WTC11 (cell line): ENCODE data around the gene SYN1. TPM values are rescaled to one million over a fixed set of nuclear protein-coding genes. Genes with fewer than 3 reads are reported as not detected.

Experiments
- ATAC-seq: fragments of 200-7000 bp; cut with Tn5 transposase; 2 replicates; pipeline ENCODE4 v1.10.0; 2021; ENCODE audit warnings: mild to moderate bottlenecking, moderate library complexity
- CTCF ChIA-PET: fragments of 300-600 bp; sonication (Branson Sonifier 250); formaldehyde crosslinking; loops from one replicate; lab custom pipeline; 2021; ENCODE audit warnings: antibody characterized with exemption; lab: Charles Lee
- POLR2A ChIA-PET: fragments of 350-600 bp; sonication (Branson Sonifier 250); formaldehyde crosslinking; loops from one replicate; lab custom pipeline; 2021; ENCODE audit warnings: antibody characterized with exemption; lab: Charles Lee
- DNase-seq: peaks from one replicate; pipeline ENCODE4 v3.0.0; 2021; ENCODE audit warnings: low spot score
- H3K27ac Mint-ChIP-seq: 2 replicates; pipeline ENCODE4 v1.8.0; 2021; ENCODE audit warnings: mixed read lengths
- H3K27me3 Mint-ChIP-seq: 2 replicates; pipeline ENCODE4 v1.8.0; 2021; ENCODE audit warnings: low read depth, mild to moderate bottlenecking, moderate library complexity, mixed read lengths
- H3K36me3 Mint-ChIP-seq: 2 replicates; pipeline ENCODE4 v1.8.0; 2021; ENCODE audit warnings: mixed read lengths
- H3K4me1 Mint-ChIP-seq: 2 replicates; pipeline ENCODE4 v1.8.0; 2022; ENCODE audit warnings: mixed read lengths
- H3K4me3 Mint-ChIP-seq: 2 replicates; pipeline ENCODE4 v1.8.0; 2021; ENCODE audit warnings: mild to moderate bottlenecking, moderate library complexity, mixed read lengths
- H3K9me3 Mint-ChIP-seq: 2 replicates; pipeline ENCODE4 v1.8.0; 2021; ENCODE audit warnings: mixed read lengths
- E2F1 ChIP-seq: sonication (generic); formaldehyde crosslinking; IDR thresholded peaks from 2 replicates; pipeline ENCODE4 v1.8.0; 2022; ENCODE audit warnings: mild to moderate bottlenecking, missing genetic modification reagents
- ESRRA ChIP-seq: sonication (generic); formaldehyde crosslinking; IDR thresholded peaks from 2 replicates; pipeline ENCODE4 v1.8.1; 2022; ENCODE audit warnings: mild to moderate bottlenecking, missing genetic modification reagents, borderline replicate concordance
- FOXK1 ChIP-seq: sonication (generic); formaldehyde crosslinking; IDR thresholded peaks from 2 replicates; pipeline ENCODE4 v1.8.0; 2022; ENCODE audit warnings: mild to moderate bottlenecking, moderate library complexity, missing genetic modification reagents
- GTF2I ChIP-seq: fragments of 250-450 bp; sonication (Bioruptor Pico); conservative IDR thresholded peaks from 2 replicates; pipeline ENCODE4 v1.4.0; 2021; ENCODE audit warnings: mild to moderate bottlenecking
- MAX ChIP-seq: sonication (generic); formaldehyde crosslinking; IDR thresholded peaks from 2 replicates; pipeline ENCODE4 v1.8.0; 2022; ENCODE audit warnings: mild to moderate bottlenecking, missing genetic modification reagents
- PRDM15 ChIP-seq: sonication (generic); formaldehyde crosslinking; IDR thresholded peaks from 2 replicates; pipeline ENCODE4 v1.8.0; 2022; ENCODE audit warnings: missing genetic modification reagents
- RORB ChIP-seq: fragments of 250-450 bp; sonication (Bioruptor Pico); IDR thresholded peaks from 2 replicates; pipeline ENCODE4 v1.9.0; 2021; ENCODE audit warnings: mild to moderate bottlenecking
- ZNF232 ChIP-seq: sonication (generic); formaldehyde crosslinking; IDR thresholded peaks from 2 replicates; pipeline ENCODE4 v1.8.0; 2022; ENCODE audit warnings: mild to moderate bottlenecking, missing genetic modification reagents
- ZNF532 ChIP-seq: fragments of 250-450 bp; sonication (Bioruptor Pico); IDR thresholded peaks from 2 replicates; pipeline ENCODE4 v1.9.0; 2021; ENCODE audit warnings: mild to moderate bottlenecking, borderline replicate concordance
- ZNF671 ChIP-seq: fragments of 250-450 bp; sonication (Bioruptor Pico); IDR thresholded peaks from 2 replicates; pipeline ENCODE4 v1.8.0; 2021; ENCODE audit warnings: mild to moderate bottlenecking
- total RNA-seq: library from RNA; stranded (reverse); gene quantifications from 3 replicates; pipeline ENCODE4 v1.2.3, GENCODE V29; 2021

The SYN1 gene
- total RNA-seq, 1 experiment from 2014 or later: 7.1 TPM

GRCh38 chrX:47664737-47665136 is 45.1 kb upstream of the SYN1 start:
- ChIA-PET CTCF (no interaction called here), POLR2A (no interaction called here)
- no peak overlapping the region for H3K4me3 Mint-ChIP-seq
- DNase-seq: no peak
- H3K4me1 Mint-ChIP-seq: no peaks in the 10 kb centered on the region
- H3K27me3 Mint-ChIP-seq: peaks cover 11% of the 10 kb centered on the region
- no peak overlapping the region for H3K27ac Mint-ChIP-seq
- H3K9me3 Mint-ChIP-seq: no peaks in the 10 kb centered on the region
- H3K36me3 Mint-ChIP-seq: no peaks in the 10 kb centered on the region
- TF ChIP-seq ESRRA (CRISPR knock-in tag): no peak
- TF ChIP-seq PRDM15 (CRISPR knock-in tag): no peak
- no peak for ATAC-seq

GRCh38 chrX:47662144-47662657 is 42.5 kb upstream of the SYN1 start:
- ATAC-seq: no peak

GRCh38 chrX:47661539-47661938 is 41.9 kb upstream of the SYN1 start:
- POLR2A ChIA-PET: no interaction called here
- Mint-ChIP-seq H3K27ac (no peak overlapping the region), H3K9me3 (peaks cover 3% of the 10 kb centered on the region; the same call in 1 of the 2 replicates), H3K4me3 (no peak overlapping the region), H3K4me1 (no peaks in the 10 kb centered on the region), H3K27me3 (peaks cover 18% of the 10 kb centered on the region), H3K36me3 (peaks cover 6% of the 10 kb centered on the region)
- CTCF ChIA-PET: no interaction called here
- DNase-seq (no peak), ATAC-seq (no peak)
- TF ChIP-seq ZNF232 (no peak), MAX (CRISPR knock-in tag) (no peak), GTF2I (CRISPR knock-in tag) (no peak), RORB (CRISPR knock-in tag) (no peak)

More at GRCh38 chrX:47662144-47662657, 42.5 kb upstream of the SYN1 start:
- ChIA-PET CTCF (no interaction called here), POLR2A (no interaction called here)
- Mint-ChIP-seq H3K4me1 (no peaks in the 10 kb centered on the region), H3K27ac (no peak overlapping the region), H3K27me3 (peaks cover 18% of the 10 kb centered on the region), H3K9me3 (peaks cover 3% of the 10 kb centered on the region; the same call in 1 of the 2 replicates), H3K36me3 (no peaks in the 10 kb centered on the region), H3K4me3 (no peak overlapping the region)
- no peak for TF ChIP-seq ZNF671 (CRISPR knock-in tag)
- TF ChIP-seq FOXK1 (CRISPR knock-in tag): no peak
- DNase-seq: no peak

GRCh38 chrX:47659421-47659726 is 39.7 kb upstream of the SYN1 start:
- POLR2A ChIA-PET: no interaction called here
- Mint-ChIP-seq H3K27ac (peak overlapping the region; percentile 98), H3K27me3 (peaks cover 18% of the 10 kb centered on the region), H3K4me1 (no peaks in the 10 kb centered on the region), H3K4me3 (peak overlapping the region; percentile 85), H3K9me3 (peaks cover 3% of the 10 kb centered on the region; the same call in 1 of the 2 replicates), H3K36me3 (peaks cover 20% of the 10 kb centered on the region)
- DNase-seq (no peak), ATAC-seq (no peak)
- no peak for TF ChIP-seq ZNF532 (CRISPR knock-in tag)
- TF ChIP-seq E2F1: 0 out of 2 replicates have a peak, but pooled peaks have one; percentile 41
- CTCF ChIA-PET: no interaction called here
